Esophagus squamous epithelium (tissue), 5 donors: Measurements from ENCODE around the gene NPPC. TPM values are rescaled to one million over a fixed set of nuclear protein-coding genes. Genes with fewer than 3 reads are reported as not detected.

Source experiments
- DNase-seq: peaks from one replicate; lab custom pipeline; 2025; lab: John Stamatoyannopoulos, UW
- H3K27ac ChIP-seq, 4 donors: fragments of 200-600 bp; sonication (generic); one replicate each; pipeline ENCODE4 v1.5.1; 2016 to 2019; ENCODE audit warnings: mild to moderate bottlenecking in 1 of 4
- H3K27me3 ChIP-seq, 4 donors: fragments of 200-600 bp; sonication (generic); 1 replicate in 3 of 4; 2 replicates in 1 of 4; pipeline versions ENCODE4 v1.5.1 to v1.6.0; 2017 to 2021; ENCODE audit warnings: antibody characterized with exemption in 1 of 4
- H3K36me3 ChIP-seq, 3 donors: fragments of 200-600 bp; sonication (generic); one replicate each; pipeline ENCODE4 v1.5.1; 2016 to 2019
- H3K4me1 ChIP-seq, 3 donors: fragments of 200-600 bp; sonication (generic); one replicate each; pipeline ENCODE4 v1.5.1; 2017 to 2019
- H3K4me3 ChIP-seq, 4 donors: fragments of 200-600 bp; sonication (generic); 1 replicate in 3 of 4; 2 replicates in 1 of 4; pipeline ENCODE4 v1.5.1; 2016 to 2019; ENCODE audit warnings: mild to moderate bottlenecking in 2 of 4, moderate library complexity in 1 of 4
- H3K9me3 ChIP-seq, 3 donors: fragments of 200-600 bp; sonication (generic); one replicate each; pipeline ENCODE4 v1.5.1; 2016 to 2019
- CTCF ChIP-seq, 6 experiments: fragments of 450-650 bp in 4 of 6; fragments of 200-600 bp in 2 of 6; sonication (generic) in 2 of 6; IDR thresholded peaks; one replicate each; pipeline ENCODE4 v1.5.1; 2016 to 2019; ENCODE audit warnings: antibody characterized with exemption in 6 of 6, mild to moderate bottlenecking in 4 of 6, moderate library complexity in 4 of 6
- POLR2A ChIP-seq, 4 donors: fragments of 450-650 bp; IDR thresholded peaks; one replicate each; pipeline ENCODE4 v1.6.1; 2017; ENCODE audit warnings: antibody characterized with exemption in 4 of 4, mild to moderate bottlenecking in 4 of 4, moderate library complexity in 3 of 4
- WGBS, 2 donors: methylation state at CpG; one replicate each; pipeline ENCODE4 v1.1.5; 2018; 5-methylcytosine and 5-hydroxymethylcytosine counted together
- intact Hi-C: fragments of 100-400 bp; cut with DNase I; formaldehyde crosslinking; loops from one replicate; pipeline ENCODE4 v1.15.0; 2022
- total RNA-seq, 4 donors: library from RNA; depleted of rRNA; stranded (reverse); fragments of >200 nt; gene quantifications; one replicate each; pipeline ENCODE4 v1.1.0, GENCODE V29; 2016
- donor health status: DM: yes; HTN: yes; CAD: no.

NPPC gene
- total RNA-seq, 4 donors from 2014 or later: 0.49 to 11.2 TPM; not detected in 2

DNA sequence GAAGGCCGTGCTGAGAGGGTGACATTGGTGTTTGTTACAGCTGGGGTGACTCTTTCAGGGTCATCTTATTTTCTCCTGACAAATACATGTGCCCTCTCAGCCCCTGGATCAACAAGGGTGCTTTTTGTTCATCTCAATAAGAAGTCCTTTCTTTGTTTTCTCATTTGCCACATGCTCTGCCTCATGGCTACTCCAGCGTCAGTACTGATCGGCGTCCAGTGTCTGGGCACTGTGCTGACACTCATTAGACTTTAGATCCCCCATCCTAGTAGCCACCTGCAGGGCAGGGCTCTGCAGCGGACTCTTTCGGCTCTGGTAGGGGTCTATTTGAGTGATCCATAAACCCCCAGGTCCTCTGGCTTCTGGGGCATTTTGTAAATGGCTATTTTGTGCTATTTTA lies 38.4 kb downstream of the NPPC start:
- H3K27ac ChIP-seq: no peak overlapping the region
- no peak overlapping the region for H3K4me3 ChIP-seq
- H3K4me1 ChIP-seq: peaks cover 0 to 6% (median 4%) of the 10 kb centered on the region in 3 donors
- TF ChIP-seq CTCF (IDR thresholded peaks at IDR 0.05) (no peak), POLR2A (IDR thresholded peaks at IDR 0.05) (no peak)
- WGBS, 2 donors: 81 to 95% methylated on average over 6 of the region's 6 CpGs
- H3K9me3 ChIP-seq: no peaks in the 10 kb centered on the region
- DNase-seq: no peak
- H3K36me3 ChIP-seq: no peaks in the 10 kb centered on the region
- peaks cover 0 to 41% (median 1%) of the 10 kb centered on the region in 4 donors for H3K27me3 ChIP-seq
- intact Hi-C loops: no loop called here

GRCh38 chr2:231886071-231886681 lies 40.0 kb downstream of the NPPC start:
- DNase-seq: no peak
- 51 to 61% methylated on average over 3 of the region's 3 CpGs for WGBS, 2 donors

DNA sequence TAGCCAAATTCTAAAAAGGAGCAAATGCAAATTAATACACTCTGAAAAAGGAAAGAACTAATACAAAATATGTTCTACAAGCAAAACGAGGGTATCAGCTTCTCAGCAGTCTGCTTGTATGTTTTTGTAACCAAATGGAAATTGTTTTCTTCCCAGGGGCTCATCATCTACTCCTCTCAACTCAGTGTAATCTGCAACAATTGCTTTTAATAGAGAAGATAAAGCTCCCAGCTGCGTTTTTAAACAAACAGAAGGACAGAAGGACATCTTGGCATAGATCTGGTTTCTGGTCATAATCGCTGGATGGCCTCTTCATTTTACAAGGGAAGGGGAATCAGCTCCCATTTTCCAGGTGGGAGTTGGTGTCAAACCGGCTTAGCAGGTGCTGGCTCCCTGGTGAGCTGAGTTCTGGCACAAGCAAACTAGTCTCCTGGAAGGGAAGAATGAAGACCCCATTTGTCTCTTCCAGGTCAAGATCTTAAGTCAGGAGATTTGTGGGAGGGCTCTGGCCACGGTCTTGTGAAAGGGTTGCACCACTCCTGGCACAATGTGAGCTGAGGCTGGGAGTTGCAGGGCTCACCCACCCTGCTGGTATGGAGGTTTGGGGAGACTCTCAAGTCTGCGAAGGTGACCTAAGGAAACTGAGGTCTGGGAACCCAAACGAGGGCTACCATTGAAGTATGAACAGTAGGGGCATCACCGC lies 41.6 kb downstream of the NPPC start:
- H3K27me3 ChIP-seq: peaks cover 0 to 45% (median 1%) of the 10 kb centered on the region in 4 donors
- intact Hi-C loops: no loop called here
- DNase-seq: no peak
- TF ChIP-seq POLR2A (IDR thresholded peaks at IDR 0.05) (no peak), CTCF (IDR thresholded peaks at IDR 0.05) (no peak)
- H3K36me3 ChIP-seq: no peaks in the 10 kb centered on the region
- H3K9me3 ChIP-seq: no peaks in the 10 kb centered on the region
- H3K4me3 ChIP-seq: no peak overlapping the region
- no peak overlapping the region for H3K27ac ChIP-seq
- H3K4me1 ChIP-seq: no peaks in the 10 kb centered on the region
- WGBS, 2 donors: 77 to 78% methylated on average over 7 of the region's 8 CpGs

More at GRCh38 chr2:231886071-231886681, 40.0 kb downstream of the NPPC start:
- Histone ChIP-seq H3K4me3 (no peak overlapping the region), H3K27me3 (peaks cover 0 to 45% (median 1%) of the 10 kb centered on the region in 4 donors), H3K27ac (no peak overlapping the region), H3K4me1 (peaks cover 0 to 6% (median 4%) of the 10 kb centered on the region in 3 donors), H3K9me3 (no peaks in the 10 kb centered on the region), H3K36me3 (no peaks in the 10 kb centered on the region)
- intact Hi-C loops: no loop called here
- no peak for TF ChIP-seq CTCF (IDR thresholded peaks at IDR 0.05)
- TF ChIP-seq POLR2A (IDR thresholded peaks at IDR 0.05): no peak

GRCh38 chr2:231883468-231883881 lies 42.7 kb downstream of the NPPC start:
- H3K27ac ChIP-seq: no peak overlapping the region

More at GRCh38 chr2:231883468-231883881, 42.7 kb downstream of the NPPC start:
- Histone ChIP-seq H3K27me3 (peaks cover 0 to 49% (median 1%) of the 10 kb centered on the region in 4 donors), H3K4me1 (no peaks in the 10 kb centered on the region), H3K4me3 (no peak overlapping the region), H3K9me3 (no peaks in the 10 kb centered on the region), H3K36me3 (no peaks in the 10 kb centered on the region)
- intact Hi-C loops: no loop called here
- 26 to 35% methylated on average over 5 of the region's 5 CpGs for whole genome bisulfite sequencing, 2 donors
- DNase-seq: no peak
- TF ChIP-seq POLR2A (IDR thresholded peaks at IDR 0.05) (no peak), CTCF (IDR thresholded peaks at IDR 0.05) (no peak)
